Measurements from ENCODE around the gene OR5AK2.
"Not testable (repeated sequence)": the region's sequence is repeated elsewhere in the genome, so short reads cannot be mapped to it uniquely, and the experiment has no call there.

OR5AK2 gene

GRCh38 chr11:56988614-56989013 lies at the start of gene OR5AK2:
OR5AK2 (plus strand) TSS chr11:56988914; CDS start chr11:56988914, 0 bp downstream.
- no peak for DNase-seq

DNA sequence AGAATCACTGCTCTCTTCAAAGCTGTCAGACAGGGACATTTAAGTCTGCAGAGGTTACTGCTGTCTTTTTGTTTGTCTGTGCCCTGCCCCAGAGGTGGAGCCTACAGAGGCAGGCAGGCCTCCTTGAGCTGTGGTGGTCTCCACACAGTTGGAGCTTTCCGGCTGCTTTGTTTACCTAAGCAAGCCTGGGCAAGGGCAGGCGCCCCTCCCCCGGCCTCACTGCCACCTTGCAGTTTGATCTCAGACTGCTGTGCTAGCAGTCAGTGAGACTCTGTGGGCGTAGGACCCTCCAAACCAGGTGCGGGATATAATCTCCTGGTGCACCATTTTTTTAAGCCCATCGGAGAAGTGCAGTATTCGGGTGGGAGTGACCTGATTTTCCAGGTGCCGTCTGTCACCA lies 43.2 kb upstream of the OR5AK2 start:
- not testable (repeated sequence) for DNase-seq

GRCh38 chr11:56948991-56949515 lies 39.7 kb upstream of the OR5AK2 start:
- DNase-seq: no peak

DNA sequence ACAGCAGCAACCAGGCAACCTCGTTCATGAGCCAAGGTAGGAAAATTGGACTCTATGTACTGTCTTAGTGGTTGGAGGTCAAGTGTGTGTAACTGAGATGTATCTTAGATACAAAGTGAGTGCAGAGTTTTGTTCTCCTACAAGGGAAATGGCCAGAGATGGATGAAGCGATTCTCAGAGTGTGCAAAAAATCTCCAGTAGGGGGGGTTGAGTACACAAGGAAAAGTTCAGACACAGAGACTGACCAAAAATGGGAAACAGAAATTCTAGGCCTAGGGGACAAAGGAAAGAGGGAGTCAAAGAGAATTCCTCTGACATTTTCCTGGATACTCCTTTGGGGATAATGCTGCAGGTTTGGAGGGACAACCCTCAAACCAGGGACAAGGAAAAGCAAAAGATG lies 38.2 kb upstream of the OR5AK2 start:
- DNase-seq: no peak

- DNase-seq: not testable (repeated sequence)
Measured at GRCh38 chr11:56953907-56954306, 34.8 kb upstream of the OR5AK2 start.

GRCh38 chr11:56961609-56962008 lies 27.1 kb upstream of the OR5AK2 start:
- DNase-seq: no peak

- no peak for DNase-seq
Measured at GRCh38 chr11:56967726-56968125, 21.0 kb upstream of the OR5AK2 start.

DNA sequence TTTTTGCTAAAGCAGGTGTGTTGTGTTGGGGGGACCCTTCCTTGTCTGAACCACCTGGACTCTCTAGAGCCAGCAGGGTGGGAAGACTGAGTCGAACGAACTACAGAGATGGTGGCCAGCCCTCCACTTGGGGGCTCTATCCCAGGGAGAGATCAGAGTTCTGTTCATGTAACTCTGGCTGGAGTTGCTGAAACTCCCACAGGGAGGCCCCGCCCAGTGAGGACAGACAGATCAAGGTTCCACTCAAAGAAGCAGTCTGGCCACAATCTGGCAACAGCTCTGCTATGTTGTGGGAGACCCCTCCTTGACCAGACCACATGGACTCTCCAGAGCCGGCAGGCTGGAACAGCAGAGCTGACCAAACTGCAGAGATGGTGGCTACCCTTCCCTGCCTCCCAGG lies 20.2 kb upstream of the OR5AK2 start:
- no peak for DNase-seq

DNA sequence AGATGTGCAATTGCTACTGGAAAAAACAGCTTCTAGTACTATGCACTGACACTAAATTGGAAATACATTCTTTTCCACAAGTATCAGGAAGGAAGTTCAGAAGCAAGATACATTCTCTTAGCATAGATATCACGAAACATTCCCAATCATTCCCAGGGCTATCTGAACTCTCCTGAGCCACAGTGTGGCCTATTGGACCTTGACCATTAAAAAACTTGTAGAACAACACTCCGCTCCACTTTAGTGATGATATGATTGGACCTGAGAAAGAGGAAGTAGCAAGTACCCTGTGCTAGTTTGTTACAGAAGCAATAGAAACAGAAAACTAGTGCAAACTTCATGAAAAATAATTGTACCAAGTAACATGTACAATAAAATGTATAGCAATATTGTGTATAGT lies 11.4 kb upstream of the OR5AK2 start:
- no peak for DNase-seq

GRCh38 chr11:56990702-56991101 lies 2.0 kb downstream of the OR5AK2 start:
- DNase-seq: no peak

GRCh38 chr11:56994532-56994931 lies 5.8 kb downstream of the OR5AK2 start:
- DNase-seq: no peak

DNA sequence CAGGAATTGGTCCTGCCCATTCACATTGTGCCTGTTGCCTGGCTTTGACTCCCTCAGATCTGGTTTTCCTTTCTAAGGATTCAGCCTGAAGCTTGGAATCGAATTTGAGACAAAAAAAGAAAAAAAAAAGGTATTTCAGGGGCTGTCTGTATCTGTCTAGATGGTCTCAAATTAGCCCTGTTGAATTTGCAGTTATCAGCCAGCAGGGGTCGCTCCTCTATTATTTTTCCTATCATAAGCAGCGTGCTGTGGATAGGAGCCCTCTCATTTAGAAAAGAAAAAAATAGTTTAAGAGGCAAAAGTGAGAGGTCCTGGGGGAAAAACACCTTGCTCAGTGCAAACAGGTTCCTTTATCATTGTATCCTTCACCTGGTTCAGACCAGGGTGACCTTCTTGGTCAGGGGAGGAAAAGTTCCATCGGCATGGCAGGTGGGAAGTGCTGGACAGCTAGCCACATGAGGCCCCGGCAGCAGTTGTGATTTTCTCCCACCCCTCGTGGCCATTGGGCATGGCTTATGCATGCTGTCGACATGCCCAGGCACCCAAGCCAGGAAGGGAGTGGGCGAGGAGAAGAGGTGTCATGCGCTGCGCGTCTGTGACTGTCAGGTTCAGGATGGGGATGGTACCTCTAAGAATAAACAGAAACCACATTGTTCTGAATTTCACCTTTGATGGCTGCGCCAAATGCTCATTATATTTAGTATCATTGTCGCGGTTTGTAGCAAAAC lies 13.1 kb downstream of the OR5AK2 start:
- DNase-seq: peak; percentile 1

DNA sequence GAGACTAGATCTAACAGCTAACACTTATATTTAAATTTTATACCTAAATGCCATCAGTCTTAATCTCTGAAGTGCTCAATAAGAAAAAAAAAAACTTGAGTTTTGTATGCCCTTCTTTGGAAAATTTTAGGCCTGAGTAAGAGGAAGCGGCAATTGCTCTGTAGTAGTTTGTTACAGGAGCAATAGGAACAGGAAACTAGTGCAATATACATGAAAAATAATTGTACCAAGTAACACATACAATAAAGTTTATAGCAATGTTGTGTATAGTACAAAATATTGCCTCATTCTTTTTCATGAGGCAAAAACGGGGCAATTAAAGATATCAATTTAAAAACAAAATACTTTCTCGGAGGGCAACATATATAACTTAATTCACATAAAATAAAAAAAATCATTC lies 19.7 kb downstream of the OR5AK2 start:
- no peak for DNase-seq

DNA sequence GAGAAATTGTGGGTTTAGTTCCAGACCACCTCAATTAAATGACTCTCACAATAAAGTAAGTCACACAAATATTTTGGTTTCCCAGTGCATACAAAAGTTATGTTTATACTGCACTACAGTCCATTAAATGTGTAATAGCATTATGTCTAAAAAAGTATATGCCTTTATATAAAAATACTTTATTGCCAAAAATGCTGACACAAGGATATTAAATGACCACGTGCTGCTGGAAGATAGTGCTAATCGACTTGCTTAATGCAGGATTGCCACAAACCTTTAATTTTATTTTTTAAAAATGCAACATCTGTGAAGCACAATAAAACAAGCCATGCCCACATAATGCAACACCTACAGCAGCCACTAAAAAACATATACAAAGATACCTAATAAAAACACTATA lies 27.0 kb downstream of the OR5AK2 start:
- no peak for DNase-seq

DNA sequence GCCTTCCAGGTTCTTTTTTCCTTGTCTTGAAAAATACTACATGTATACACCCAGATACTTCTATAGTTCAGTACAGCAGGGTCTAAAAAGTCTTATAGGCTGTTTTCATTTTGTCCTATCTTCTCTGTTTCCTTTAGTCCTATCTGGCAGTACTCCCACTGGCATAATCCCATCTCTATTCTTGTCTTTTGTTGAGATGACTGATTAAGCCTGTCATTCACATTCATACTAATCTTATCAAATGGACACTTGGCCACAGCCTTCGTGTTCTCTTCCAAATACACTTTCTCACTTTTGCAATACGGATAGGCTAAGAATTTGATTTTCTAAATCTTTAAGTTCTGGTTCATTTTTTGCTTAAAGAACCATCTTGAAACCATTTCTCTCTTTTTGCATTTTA lies 42.8 kb downstream of the OR5AK2 start:
- DNase-seq: no peak

Measured in hematopoietic multipotent progenitor cell treated with erythropoietin and hydrocortisone succinate and interleukin-3 and kit ligand, for 6 days (in vitro differentiated cells).